ENCODE data around the gene GPC3.

- TF ChIP-seq CTCF (conservative IDR thresholded peaks at IDR 0.05 in 1 of 2, IDR thresholded peaks at IDR 0.05 in 1 of 2; ENCODE audit: extremely low read depth in 1 of 2, insufficient read depth in 1 of 2, low read depth in 1 of 2, low read length in 2 of 2) (no peak), EZH2 (IDR thresholded peaks at IDR 0.05; ENCODE audit: borderline replicate concordance, low read length) (no peak)
These were observed 373.7 kb downstream of the GPC3 start for GRCh38 chrX:133611676-133612075.
